SK-N-SH (cell line): Measurements from ENCODE around the gene ANKRD12.

Source experiments
- CTCF ChIP-seq: fragments of 200-600 bp; sonication (generic); IDR thresholded peaks from 2 replicates; pipeline ENCODE4 v1.6.1; 2017; ENCODE audit warnings: antibody characterized with exemption, mild to moderate bottlenecking, moderate library complexity
- EP300 ChIP-seq, 2 experiments: IDR thresholded peaks; 2 replicates each; pipeline versions ENCODE4 v1.4.0 to v1.6.1; 2012; ENCODE audit warnings: borderline replicate concordance in 1 of 2, low read depth in 1 of 2, low read length in 1 of 2
- GABPA ChIP-seq: IDR thresholded peaks from 2 replicates; pipeline ENCODE4 v1.4.0; 2012; ENCODE audit warnings: low read depth, mild to moderate bottlenecking
- MAX ChIP-seq: IDR thresholded peaks from 2 replicates; pipeline ENCODE4 v1.4.0; 2012; ENCODE audit warnings: low read depth
- POLR2AphosphoS5 ChIP-seq: IDR thresholded peaks from 2 replicates; pipeline ENCODE4 v1.6.1; 2012; ENCODE audit warnings: low read depth, low read length
- REST ChIP-seq: IDR thresholded peaks from 2 replicates; pipeline ENCODE4 v1.6.1; 2012; ENCODE audit warnings: mild to moderate bottlenecking, low read depth, low read length, moderate library complexity
- TAF1 ChIP-seq: IDR thresholded peaks from 2 replicates; pipeline ENCODE4 v1.6.1; 2012; ENCODE audit warnings: low read depth, mild to moderate bottlenecking, low read length, moderate library complexity, borderline replicate concordance

- no peak for TF ChIP-seq CTCF
- no peak for TF ChIP-seq REST
- TF ChIP-seq GABPA = no peak
- TF ChIP-seq TAF1 = no peak
- TF ChIP-seq MAX = no peak; the same call in 1 of the 2 replicates
- TF ChIP-seq POLR2AphosphoS5 = no peak
- no peak for TF ChIP-seq EP300 (IDR thresholded peaks at IDR 0.05; ENCODE audit: borderline replicate concordance in 1 of 2, low read depth in 1 of 2, low read length in 1 of 2)
Measured at GRCh38 chr18:9137168-9138066, 836 bp downstream of the ANKRD12 start.
